Measurements from ENCODE around the gene EVC.
"Not testable (repeated sequence)": the region's sequence is repeated elsewhere in the genome, so short reads cannot be mapped to it uniquely, and the experiment has no call there.

Gene EVC

DNA sequence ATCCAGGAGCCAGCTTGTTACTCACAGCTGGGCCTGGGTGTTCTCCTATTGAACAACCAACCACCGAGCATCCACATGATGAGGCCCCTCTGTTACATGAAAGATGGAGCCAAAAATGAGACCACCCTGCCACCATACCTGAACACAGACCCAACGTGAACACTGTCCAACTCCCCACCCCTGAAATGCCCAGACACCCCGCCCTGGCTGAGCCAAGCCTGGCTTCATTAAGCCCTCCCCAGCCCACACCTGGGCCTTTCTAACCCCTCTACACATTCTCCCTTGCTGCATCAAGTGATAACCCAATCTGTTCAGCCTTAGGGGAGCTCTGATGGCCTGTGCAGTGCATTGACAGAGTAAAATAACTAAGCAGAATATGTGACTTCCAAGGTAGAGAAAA, 80.7 kb downstream of the EVC start:
- DNase-seq = no peak

DNA sequence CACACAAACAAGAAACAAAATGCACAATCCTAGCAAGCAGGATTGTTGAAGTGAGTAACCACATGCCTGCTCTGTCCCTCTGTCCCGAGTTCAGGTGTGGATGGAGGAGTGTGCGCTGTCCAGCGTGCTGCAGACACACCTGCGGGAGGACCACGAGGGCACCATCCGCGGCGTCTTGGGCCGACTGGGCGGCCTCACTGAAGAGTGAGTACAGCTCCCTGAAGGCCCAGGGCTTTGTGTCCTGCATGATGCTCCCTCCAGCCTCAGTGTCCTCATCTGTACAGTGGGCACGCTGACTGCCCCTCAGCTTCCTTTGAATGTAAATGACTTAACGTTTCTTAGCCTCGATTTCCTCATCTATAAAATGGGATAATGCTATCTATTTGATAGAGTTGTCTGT, 82.5 kb downstream of the EVC start:
- DNase-seq = no peak

DNA sequence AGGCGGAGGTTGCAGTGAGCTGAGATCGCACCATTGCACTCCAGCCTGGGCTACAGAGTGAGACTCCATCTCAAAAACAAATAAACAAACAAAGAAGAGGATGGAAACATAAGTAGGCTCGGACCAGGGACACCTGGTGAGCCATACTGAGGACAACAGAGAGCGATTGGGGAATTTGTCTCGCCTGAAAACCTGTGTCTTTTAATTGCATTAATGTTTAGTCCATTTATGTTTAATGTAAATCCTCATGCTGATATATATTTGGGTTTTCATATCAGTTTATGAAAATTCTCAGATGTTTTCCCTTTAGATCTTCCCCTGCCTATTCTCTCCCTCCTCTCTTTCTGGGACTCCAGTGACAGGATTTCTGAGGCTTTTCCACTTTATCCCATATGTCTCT, 84.6 kb downstream of the EVC start:
- no peak for DNase-seq

DNA sequence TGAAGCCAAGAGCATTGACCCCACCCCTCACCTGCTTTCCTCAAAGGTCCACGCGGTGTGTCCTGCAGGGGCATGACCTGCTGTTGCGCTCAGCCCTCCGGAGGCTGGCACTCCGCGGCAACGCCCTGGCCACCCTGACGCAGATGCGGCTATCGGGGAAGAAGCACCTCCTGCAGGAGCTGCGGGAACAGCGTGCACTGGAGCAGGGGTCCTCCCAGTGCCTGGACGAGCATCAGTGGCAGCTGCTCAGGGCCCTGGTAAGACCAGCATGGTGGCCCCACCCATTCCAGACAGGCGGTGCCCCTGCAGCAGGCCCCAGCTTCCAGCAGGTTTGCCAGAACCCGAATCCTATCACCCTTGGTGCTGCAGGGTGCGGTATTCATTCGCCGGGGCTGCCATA, 86.0 kb downstream of the EVC start:
- DNase-seq = no peak

DNA sequence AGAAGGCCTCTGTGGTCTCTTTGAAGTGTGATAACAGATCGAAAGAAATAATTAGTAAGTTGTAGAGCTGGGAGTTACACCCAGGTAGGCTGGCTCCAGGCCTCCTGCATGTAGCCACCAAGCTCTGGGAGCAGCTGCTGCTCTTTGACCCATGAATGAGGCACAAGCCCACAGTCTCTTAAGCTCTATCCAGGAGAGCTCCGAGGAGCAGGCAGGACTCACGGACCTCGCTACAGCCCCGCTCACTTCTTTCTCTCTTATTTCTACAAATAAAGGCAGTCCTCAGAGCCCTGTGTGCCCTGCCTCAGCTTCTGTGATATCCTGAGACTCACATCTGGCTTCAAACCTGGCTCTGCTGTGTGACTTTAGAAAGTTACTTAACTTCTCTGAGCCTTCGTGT, 86.9 kb downstream of the EVC start:
- DNase-seq = no peak

DNA sequence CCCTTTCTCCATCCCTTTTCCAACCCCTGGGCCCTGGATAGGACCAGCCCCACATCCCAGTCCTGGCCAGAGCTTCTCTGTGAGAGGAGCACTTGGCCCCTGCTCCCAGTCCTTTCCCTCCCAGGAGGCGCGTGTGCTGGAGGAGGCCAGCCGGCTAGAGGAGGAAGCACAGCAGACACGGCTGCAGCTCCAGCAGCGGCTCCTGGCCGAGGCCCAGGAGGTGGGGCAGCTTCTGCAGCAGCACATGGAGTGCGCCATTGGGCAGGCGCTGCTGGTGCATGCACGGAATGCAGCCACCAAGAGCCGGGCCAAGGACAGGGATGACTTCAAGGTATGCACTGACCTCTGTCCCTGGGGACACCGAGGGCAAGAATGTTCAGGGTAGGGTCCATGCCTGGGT, 87.5 kb downstream of the EVC start:
- DNase-seq = no peak

DNA sequence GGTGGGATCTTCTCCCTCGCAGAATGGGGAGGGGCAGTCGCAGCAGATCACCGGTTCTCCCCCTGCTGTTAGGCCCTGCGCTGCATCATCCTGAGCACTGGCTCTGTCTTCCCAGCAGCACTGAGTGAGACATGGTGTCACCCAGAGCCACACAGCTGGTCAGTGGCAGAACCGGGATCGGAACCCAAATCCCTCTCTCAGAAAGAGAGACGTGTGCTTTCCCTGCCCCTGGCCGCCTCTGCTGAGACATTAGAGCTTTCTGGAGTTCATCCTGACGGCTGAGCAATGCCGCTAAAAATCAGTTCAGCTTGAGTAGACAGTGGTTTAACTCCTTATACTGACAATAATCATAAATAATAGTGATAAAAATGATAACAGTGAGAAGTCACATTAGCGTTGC, 87.9 kb downstream of the EVC start:
- no peak for DNase-seq

DNA sequence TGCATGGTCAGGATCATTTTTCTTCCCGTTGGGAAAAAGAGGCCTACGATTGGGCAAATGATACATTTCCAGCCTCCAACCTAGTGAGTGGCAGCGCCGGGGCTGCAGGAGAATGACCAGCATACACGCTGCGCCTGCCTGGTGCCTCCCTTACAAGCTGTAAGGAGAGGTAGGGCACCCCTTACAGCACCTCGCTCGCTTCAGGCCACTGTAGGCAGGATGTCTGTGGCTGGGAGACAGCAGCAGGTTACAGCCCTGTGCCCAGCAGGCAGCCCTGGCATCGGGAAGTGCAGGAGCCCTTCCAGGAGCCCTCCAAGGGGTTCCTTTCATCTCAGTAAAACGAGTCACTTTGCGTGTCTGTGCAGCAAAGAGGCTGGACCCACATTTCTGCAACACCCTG, 88.4 kb downstream of the EVC start:
- no peak for DNase-seq

DNA sequence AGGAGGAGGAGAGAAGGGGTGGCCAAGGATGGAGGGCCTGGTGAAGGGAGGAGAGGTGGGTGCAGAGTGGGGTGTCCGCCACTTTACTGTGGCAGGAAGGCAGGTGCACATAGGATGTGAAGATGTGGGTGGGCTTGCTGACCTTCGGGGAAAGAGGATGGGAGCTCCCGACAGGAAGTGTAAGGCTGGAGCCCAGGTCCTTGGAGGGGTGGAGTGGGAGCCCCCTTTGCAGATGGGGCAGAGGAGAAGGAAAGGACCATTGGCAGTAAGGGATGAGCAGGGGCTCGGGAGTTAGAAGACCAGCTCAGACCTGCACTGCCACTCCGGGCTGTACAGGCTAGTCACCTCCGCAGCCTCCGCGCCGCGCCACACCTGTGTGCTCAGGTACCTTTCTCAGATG, 89.5 kb downstream of the EVC start:
- no peak for DNase-seq

DNA sequence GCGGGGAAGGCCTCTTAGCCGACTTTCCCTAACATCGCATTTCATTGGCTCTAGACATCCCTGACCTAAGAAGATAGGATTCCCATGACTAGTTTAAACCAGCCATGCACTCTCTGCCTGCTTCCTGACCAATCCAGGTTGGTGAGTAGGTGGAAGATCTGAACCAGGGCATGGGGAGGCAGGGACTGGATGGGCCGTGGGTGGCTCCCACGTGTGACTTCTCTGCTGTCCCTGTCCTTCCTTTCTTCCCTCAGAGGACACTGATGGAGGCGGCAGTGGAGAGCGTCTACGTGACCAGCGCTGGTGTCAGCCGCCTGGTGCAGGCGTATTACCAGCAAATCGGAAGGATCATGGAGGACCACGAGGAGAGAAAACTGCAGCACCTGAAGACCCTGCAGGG, 90.7 kb downstream of the EVC start:
- no peak for DNase-seq

DNA sequence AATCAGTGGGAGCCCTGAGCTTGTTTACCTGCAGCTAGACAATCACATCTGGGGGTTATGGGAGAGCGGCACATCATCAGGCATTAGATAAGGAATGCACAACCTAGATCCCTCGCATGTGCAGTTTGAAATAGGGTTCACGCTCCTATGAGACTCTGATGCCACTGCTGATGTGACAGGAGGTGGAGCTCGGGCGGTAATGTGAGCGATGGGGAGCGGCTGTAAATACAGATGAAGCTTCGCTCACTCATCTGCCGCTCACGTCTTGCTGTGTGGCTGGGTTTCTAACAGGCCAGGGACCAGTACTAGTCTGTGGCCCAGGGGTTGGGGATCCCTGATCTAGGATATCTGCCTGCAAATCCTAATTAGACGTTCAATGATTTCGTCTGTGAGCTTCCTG, 91.6 kb downstream of the EVC start:
- DNase-seq = no peak

DNA sequence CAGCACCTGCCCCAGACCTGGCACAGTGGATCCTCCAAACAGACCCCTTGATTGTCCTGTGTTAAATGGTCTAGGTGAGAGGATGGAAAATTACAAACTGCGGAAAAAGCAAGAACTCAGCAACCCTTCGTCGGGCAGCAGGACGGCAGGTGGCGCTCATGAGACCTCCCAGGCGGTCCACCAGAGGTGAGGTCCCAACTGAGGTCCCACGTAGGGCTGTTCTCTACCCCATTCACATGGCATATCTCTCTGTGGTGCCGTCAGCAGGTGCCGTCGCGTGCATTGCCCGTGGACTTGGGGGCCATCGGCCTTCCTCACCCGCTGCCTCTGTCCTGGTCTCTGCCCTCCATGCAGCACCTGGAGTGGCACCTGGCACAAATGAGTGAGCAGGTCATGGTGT, 93.7 kb downstream of the EVC start:
- DNase-seq = no peak

DNA sequence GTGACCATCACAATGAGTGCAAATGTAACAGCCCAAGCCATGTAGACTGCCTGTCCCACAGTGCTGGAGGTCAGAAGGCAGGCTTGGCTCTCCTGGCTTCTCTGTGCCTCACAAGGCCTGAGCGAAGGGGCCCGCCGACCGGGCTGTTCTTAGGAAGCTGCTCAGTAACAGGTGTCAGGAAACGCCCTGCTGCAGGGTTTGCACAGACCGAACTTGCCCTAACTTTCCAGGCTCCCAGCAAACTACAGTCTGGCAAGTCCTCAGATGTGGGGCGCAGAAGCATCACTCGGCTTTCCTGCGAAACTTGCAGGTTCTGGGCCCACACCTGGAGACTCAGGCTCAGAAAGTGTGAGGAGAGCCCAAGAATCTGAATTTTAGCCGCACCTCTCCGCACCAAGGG, 94.3 kb downstream of the EVC start:
- no peak for DNase-seq

DNA sequence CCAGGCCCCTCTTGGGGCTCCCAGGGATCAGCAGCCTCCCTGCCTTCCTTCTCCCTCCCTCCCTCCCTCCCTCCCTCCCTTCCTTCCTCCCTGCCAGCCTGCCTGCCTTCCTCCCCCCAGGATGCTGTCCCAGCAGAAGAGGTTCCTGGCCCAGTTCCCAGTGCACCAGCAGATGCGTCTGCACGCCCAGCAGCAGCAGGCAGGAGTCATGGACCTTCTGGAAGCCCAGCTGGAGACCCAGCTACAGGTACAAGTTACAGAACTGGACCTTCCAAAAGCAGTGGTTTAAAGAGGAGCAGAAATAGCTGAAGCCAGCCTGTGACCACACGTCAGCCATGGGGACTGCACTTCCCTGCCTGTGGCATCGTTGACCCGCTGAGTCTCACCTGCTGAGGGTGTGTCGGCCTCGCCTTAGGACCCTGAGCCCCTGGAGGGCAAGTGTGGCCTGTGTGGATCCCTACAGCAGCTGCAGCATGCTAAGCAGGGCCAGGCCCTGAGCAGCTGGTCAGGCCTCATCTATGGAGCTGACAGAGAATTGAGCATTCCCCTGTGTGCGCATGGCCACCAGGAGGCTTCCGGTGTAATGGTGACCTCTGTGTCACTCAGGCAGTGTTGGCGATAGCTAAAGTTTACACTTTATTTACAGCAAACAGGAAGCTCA, 97.2 kb downstream of the EVC start:
- no peak for DNase-seq

DNA sequence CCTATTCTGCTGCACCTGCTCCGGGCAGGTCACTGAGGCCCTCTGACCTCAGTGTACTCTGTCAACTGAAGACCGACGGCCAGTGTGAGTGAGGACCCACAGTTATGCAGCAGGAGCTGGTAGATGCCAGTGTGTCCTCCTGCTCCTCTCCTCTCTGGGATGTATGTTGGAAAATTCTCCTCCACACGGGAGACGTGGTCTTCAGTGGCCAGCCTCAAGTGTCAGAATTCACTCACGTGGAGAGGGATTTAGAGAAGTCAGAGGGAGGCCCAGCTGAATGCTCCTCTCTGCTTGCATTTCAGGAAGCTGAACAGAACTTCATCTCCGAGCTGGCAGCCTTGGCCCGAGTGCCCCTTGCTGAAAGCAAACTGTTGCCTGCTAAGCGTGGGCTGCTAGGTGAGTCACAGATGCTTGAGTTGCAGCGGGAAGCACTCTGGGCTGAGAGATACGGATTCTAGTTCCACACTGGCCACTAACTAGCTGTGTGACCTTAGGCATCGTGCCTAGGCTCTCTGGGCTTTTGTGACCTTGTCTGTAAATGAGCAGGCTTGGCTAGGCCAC, 98.3 kb downstream of the EVC start:
- no peak for DNase-seq

DNA sequence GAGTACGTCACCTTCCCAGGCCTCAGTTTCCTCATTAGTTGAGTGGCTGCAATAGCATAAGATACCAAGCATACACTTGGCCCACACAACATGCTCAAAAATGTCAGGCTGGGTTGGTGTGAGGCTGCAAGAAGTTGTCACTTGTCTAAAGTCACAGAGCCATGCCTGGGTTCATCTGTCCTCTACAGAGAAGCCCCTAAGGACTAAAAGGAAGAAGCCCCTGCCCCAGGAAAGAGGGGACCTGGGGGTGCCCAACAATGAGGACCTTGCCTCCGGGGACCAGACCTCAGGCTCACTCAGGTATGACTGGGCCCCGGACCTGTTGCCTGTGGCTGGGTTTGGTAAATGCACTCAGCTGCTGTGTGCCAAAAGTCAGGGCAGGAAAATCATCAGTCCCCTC, 99.2 kb downstream of the EVC start:
- DNase-seq = no peak

DNA sequence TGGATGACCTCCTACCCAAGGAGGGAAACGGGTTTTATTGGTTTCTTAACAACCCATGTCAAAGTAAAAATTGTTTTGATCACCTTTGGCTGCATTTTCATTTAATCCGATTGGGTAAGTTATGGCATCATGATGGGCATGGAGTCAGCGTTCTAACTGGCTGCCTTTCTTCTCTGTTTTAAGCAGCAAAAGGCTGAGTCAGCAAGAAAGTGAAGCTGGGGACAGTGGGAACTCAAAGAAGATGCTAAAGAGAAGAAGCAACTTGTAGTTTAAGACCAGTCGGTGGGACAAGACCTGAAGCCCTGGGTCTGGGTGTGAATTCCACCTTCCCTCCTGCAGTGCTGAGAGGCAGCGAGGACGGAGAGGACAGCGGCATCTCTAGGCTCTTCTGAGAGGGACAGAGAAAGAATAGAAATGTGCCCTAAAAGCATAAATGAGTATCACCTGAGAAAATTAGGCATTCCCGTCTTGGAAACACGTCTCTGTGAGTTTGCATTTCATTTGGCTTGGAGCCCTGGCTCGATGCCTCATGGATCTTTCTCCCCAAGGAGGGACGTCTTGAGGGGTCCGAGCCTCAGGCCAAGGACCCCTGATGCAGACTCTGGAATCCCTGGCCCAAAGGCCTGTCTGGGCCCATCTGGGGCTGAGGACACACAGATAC, 99.9 kb downstream of the EVC start:
- DNase-seq = no peak

DNA sequence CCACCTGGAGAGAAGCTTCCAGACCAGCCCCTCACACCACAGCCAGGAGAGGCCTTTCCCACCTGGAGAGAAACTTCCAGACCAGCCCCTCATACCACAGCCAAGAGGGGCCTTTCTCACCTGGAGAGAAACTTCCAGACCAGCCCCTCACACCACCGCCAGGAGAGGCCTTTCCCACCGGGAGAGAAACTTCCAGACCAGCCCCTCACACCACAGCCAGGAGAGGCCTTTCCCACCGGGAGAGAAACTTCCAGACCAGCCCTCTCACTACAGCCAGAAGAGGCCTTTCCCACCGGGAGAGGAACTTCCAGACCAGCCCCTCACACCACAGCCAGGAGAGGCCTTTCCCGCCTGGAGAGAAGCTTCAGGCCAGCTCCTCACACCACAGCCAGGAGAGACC, 101.1 kb downstream of the EVC start:
- DNase-seq = not testable (repeated sequence)

DNA sequence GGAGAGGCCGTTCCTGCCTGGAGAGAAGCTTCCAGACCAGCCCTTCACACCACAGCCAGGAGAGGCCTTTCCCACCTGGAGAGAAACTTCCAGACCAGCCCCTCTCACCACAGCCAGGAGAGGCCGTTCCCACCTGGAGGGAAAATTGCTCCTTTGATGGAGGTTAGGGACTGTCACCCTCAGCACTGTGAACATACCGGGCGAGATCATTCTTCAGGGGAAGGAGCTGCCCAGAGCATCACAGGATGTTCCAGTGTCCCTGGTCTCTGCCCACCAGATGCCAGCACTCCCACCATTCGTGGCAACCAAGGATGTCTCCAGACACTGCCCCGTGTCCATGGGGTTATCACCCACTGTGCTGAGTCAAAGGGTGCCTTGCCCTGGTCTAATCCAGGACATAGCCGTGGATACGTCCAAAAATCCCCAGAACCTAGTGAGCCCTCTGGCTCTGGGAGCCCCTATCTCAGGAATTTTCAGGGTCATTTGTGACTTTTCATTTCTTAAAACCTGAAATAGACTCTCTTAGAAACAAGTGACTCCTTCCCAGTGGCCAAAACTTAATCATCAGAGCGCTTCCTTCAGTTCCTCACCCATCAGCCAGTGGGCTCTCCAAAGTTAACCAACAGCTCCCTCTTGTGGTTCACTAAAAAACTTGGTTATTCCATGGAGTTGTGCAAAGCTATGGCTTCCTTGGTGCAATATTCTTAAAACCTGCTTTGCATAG, 101.7 kb downstream of the EVC start:
- DNase-seq = peak; percentile 30

DNA sequence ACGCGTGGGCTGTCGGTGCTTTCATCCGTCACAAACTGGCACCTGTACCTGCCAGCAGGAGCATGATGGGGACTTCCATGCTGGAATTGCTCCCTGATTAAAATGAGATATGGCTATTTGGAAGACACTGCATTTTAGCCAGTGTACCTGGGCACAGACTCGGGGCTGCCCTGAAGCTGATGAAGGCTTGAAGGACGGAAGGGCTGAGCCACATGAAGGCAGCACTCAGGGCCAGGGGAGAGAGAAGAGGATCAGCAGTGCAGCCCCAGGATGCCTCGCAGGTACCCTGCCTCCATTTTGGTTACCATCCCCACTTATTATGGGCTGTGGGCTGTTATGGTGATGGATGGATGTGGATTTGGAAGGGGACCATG, 102.9 kb downstream of the EVC start:
- no peak for DNase-seq

DNA sequence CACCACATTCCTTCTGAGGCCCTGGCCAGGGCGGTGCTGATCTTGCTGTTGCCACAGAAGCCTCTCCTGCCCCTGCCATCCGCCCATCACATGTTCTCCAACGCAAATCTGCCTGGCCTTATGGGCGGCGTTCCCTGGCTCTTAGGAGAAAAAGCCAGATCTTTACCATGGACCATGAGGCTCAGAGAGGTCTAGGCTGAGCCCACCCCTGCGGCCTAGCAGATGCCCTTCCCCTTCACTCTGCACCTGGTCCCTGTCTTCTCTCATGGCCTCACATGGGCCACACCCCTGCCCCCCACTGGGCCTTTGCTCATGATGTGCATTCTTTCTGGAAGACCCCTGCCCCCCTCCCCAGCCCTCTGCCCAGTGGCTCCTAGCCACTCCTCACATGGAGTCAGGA, 103.4 kb downstream of the EVC start:
- DNase-seq = no peak

DNA sequence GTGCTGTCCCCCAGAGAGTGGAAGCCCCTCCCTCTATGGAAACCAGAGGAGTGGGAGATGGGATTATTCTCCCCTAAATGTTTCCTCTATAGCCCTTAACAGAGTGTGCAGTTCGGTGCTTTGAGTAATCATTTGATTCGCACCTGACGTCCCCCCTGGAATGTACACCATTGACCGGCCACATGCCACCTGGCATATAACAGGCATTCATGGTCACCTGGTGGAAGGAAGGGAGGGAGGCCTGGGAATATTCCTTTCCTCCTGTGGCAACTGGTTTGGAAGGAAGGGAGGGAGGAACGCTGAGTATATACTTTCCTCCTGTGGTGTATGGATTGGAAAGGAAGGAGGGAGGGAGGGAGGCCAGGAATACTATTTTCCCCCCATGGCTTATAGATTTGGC, 104.6 kb downstream of the EVC start:
- no peak for DNase-seq

DNA sequence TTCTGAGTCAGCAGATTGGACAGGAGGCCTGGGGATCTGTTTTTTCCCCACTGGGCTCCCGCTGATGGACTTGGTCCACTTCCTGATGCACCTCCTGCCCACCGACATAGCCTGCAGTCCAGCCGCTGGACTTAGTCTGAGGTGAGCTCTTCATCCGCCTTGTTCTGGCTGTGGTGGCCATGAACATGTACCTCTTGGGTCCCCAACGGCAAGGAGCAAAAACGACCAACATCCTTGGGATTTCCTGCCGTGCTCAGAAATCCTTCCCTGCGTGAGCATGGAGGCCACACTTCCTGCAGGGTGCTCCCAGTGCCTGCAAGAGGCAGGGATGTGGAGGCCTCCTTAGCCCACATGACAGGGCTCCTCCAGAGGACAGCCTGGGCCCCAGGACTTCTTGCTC, 105.1 kb downstream of the EVC start:
- DNase-seq = no peak

DNA sequence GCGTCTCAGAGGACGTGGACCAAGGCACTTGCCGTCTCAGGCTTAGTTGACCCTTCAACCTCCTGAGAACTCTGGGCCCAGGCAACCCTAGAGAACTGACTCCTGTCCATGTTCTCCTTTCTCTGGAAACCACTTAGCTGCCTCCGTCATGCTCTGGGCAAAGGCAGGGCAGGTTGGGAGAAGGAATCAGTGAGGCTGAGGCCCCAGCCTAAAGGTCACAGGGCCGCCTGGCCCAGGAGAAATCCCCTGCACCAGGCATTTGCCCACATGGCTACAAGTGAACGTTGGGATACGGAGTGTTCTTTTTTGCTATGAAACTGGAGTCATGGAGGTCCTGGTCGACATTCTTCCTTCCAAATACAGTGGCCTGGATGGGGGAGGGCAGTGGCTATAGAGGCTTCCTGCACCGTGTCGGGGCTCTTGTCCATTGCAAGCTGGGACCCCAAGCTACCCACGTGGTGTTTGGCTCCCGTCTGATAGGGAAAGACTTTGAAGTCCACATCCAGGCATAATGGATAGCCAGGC, 105.9 kb downstream of the EVC start:
- no peak for DNase-seq

All from NCI-H1105 treated with DMSO at 0.1 percent for 48 hours (cell line).